ENCODE measurements around the gene USH2A. TPM values are rescaled to one million over a fixed set of nuclear protein-coding genes. Genes with fewer than 3 reads are reported as not detected.

The USH2A gene
- total RNA-seq, 1 donor from 2014 or later, result 0.02 TPM

GRCh38 chr1:215719552-215719951, 703.7 kb downstream of the USH2A start:
- FAIRE-seq (no peak), DNase-seq (ENCODE audit: low read depth) (no peak)
- H3K4me3 Mint-ChIP-seq (ENCODE audit: unreplicated experiment), result no peak overlapping the region
- peaks cover 2% of the 10 kb centered on the region for H3K27me3 Mint-ChIP-seq (ENCODE audit: low read depth, unreplicated experiment)
- H3K36me3 Mint-ChIP-seq (ENCODE audit: low read depth, unreplicated experiment), result no peaks in the 10 kb centered on the region
- Histone ChIP-seq H3K9me3 (ENCODE audit: insufficient read depth, low read depth, low read length) (no peaks in the 10 kb centered on the region), H3K4me2 (ENCODE audit: low read length) (no peak overlapping the region), H3K4me1 (ENCODE audit: insufficient read depth, low read length) (no peaks in the 10 kb centered on the region), H2AFZ (ENCODE audit: low read depth, low read length) (no peak overlapping the region), H3K9ac (ENCODE audit: low read length) (no peak overlapping the region), H3K36me3 (ENCODE audit: insufficient read depth, low read length) (no peaks in the 10 kb centered on the region), H3K27ac (ENCODE audit: low read depth, low read length) (no peak overlapping the region), H3K79me2 (ENCODE audit: insufficient read depth, low read length) (no peaks in the 10 kb centered on the region), H3K4me3 (ENCODE audit: insufficient read depth, low read depth, low read length) (no peak overlapping the region), H3K27me3 (ENCODE audit: insufficient read depth, low read length) (no peaks in the 10 kb centered on the region), H4K20me1 (ENCODE audit: insufficient read depth, low read length) (no peaks in the 10 kb centered on the region)
- H3K27ac Mint-ChIP-seq (ENCODE audit: unreplicated experiment), result no peak overlapping the region
- TF ChIP-seq EZH2 (IDR thresholded peaks at IDR 0.05; ENCODE audit: insufficient read depth, low read length), result no peak
- no peak for TF ChIP-seq CTCF (IDR thresholded peaks at IDR 0.05; ENCODE audit: insufficient read depth, low read depth, low read length)
- H3K4me1 Mint-ChIP-seq (ENCODE audit: low read depth, unreplicated experiment), result peaks cover 3% of the 10 kb centered on the region
- H3K9me3 Mint-ChIP-seq (ENCODE audit: unreplicated experiment), result no peaks in the 10 kb centered on the region

- TF ChIP-seq CTCF (IDR thresholded peaks at IDR 0.05; ENCODE audit: insufficient read depth, low read depth, low read length) (no peak), EZH2 (IDR thresholded peaks at IDR 0.05; ENCODE audit: insufficient read depth, low read length) (no peak)
- peaks cover 3% of the 10 kb centered on the region for H3K4me1 Mint-ChIP-seq (ENCODE audit: low read depth, unreplicated experiment)
- H3K27ac Mint-ChIP-seq (ENCODE audit: unreplicated experiment), result no peak overlapping the region
- no peaks in the 10 kb centered on the region for H3K9me3 ChIP-seq (ENCODE audit: insufficient read depth, low read depth, low read length)
- no peaks in the 10 kb centered on the region for H4K20me1 ChIP-seq (ENCODE audit: insufficient read depth, low read length)
- no peaks in the 10 kb centered on the region for H3K27me3 ChIP-seq (ENCODE audit: insufficient read depth, low read length)
- no peaks in the 10 kb centered on the region for H3K4me1 ChIP-seq (ENCODE audit: insufficient read depth, low read length)
- H3K9ac ChIP-seq (ENCODE audit: low read length), result no peak overlapping the region
- no peak for DNase-seq (ENCODE audit: low read depth)
- H3K4me3 Mint-ChIP-seq (ENCODE audit: unreplicated experiment), result no peak overlapping the region
- no peak overlapping the region for H3K4me3 ChIP-seq (ENCODE audit: insufficient read depth, low read depth, low read length)
- H3K27ac ChIP-seq (ENCODE audit: low read depth, low read length), result no peak overlapping the region
- H3K4me2 ChIP-seq (ENCODE audit: low read length), result no peak overlapping the region
- H3K36me3 ChIP-seq (ENCODE audit: insufficient read depth, low read length), result no peaks in the 10 kb centered on the region
- H3K79me2 ChIP-seq (ENCODE audit: insufficient read depth, low read length), result no peaks in the 10 kb centered on the region
- no peaks in the 10 kb centered on the region for H3K9me3 Mint-ChIP-seq (ENCODE audit: unreplicated experiment)
- no peak overlapping the region for H2AFZ ChIP-seq (ENCODE audit: low read depth, low read length)
- no peak for FAIRE-seq
- H3K27me3 Mint-ChIP-seq (ENCODE audit: low read depth, unreplicated experiment), result peaks cover 2% of the 10 kb centered on the region
- H3K36me3 Mint-ChIP-seq (ENCODE audit: low read depth, unreplicated experiment), result no peaks in the 10 kb centered on the region
Observed at GRCh38 chr1:215718575-215719287, 704.5 kb downstream of the USH2A start.

- Mint-ChIP-seq H3K4me1 (ENCODE audit: low read depth, unreplicated experiment) (peaks cover 3% of the 10 kb centered on the region), H3K27me3 (ENCODE audit: low read depth, unreplicated experiment) (no peaks in the 10 kb centered on the region), H3K9me3 (ENCODE audit: unreplicated experiment) (no peaks in the 10 kb centered on the region), H3K27ac (ENCODE audit: unreplicated experiment) (no peak overlapping the region), H3K4me3 (ENCODE audit: unreplicated experiment) (no peak overlapping the region), H3K36me3 (ENCODE audit: low read depth, unreplicated experiment) (no peaks in the 10 kb centered on the region)
- no peak overlapping the region for H3K9ac ChIP-seq (ENCODE audit: low read length)
- FAIRE-seq (no peak), DNase-seq (ENCODE audit: low read depth) (no peak)
- no peaks in the 10 kb centered on the region for H3K36me3 ChIP-seq (ENCODE audit: insufficient read depth, low read length)
- H3K4me1 ChIP-seq (ENCODE audit: insufficient read depth, low read length), result no peaks in the 10 kb centered on the region
- no peaks in the 10 kb centered on the region for H3K9me3 ChIP-seq (ENCODE audit: insufficient read depth, low read depth, low read length)
- no peak overlapping the region for H3K27ac ChIP-seq (ENCODE audit: low read depth, low read length)
- TF ChIP-seq CTCF (IDR thresholded peaks at IDR 0.05; ENCODE audit: insufficient read depth, low read depth, low read length) (no peak), EZH2 (IDR thresholded peaks at IDR 0.05; ENCODE audit: insufficient read depth, low read length) (no peak)
- H3K79me2 ChIP-seq (ENCODE audit: insufficient read depth, low read length), result no peaks in the 10 kb centered on the region
- H3K4me3 ChIP-seq (ENCODE audit: insufficient read depth, low read depth, low read length), result no peak overlapping the region
- no peak overlapping the region for H2AFZ ChIP-seq (ENCODE audit: low read depth, low read length)
- H4K20me1 ChIP-seq (ENCODE audit: insufficient read depth, low read length), result no peaks in the 10 kb centered on the region
- no peaks in the 10 kb centered on the region for H3K27me3 ChIP-seq (ENCODE audit: insufficient read depth, low read length)
- no peak overlapping the region for H3K4me2 ChIP-seq (ENCODE audit: low read length)
Observed at GRCh38 chr1:215717677-215718426, 705.4 kb downstream of the USH2A start.
